Suppressor macrophage treated with lipopolysaccharide for 4 hours (primary cell): ENCODE results near the gene SPTBN1.

ENCODE experiments used
- DNase-seq: peaks from one replicate; pipeline ENCODE4 v3.0.0-alpha.2; 2020

SPTBN1 gene

DNA sequence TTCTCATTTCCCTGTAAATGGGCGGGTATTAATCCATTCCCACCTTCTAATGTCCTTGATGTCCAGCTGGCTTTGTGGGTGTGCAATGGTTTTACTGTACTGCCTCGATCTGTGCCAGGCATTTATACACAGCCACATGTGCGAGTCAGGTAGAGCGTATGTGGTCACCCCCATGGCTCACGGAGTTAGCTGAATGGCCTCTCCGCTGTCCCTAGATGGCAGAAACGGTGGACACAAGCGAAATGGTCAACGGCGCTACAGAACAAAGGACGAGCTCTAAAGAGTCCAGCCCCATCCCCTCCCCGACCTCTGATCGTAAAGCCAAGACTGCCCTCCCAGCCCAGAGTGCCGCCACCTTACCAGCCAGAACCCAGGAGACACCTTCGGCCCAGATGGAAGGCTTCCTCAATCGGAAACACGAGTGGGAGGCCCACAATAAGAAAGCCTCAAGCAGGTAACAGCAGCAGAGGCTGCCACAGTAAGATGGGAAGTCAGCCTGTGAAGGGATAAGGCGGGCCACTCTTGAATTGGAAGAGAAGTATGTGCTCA is 208.2 kb downstream of the SPTBN1 start:
- DNase-seq: no peak

DNA sequence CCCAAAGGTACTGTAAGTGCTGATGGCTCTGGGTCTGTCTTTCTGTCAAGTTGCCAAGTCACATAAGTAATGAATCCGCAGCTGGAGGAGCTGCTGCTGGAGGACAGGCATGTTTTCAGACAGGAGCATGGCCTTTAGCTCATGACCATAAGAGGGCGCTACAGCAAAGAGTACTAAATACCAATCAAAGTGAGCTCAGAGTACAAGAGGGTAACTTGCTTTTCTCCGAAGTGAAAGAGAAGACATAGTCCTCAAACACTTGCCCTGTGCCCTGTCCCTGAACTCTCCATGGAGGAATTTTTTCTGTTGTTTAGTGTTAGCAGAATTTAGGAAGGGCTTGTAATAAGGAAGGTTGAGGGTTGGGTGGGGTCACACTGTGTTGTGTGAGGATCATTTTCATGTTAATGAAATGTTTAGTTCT is 209.3 kb downstream of the SPTBN1 start:
- DNase-seq: peak; percentile 74

DNA sequence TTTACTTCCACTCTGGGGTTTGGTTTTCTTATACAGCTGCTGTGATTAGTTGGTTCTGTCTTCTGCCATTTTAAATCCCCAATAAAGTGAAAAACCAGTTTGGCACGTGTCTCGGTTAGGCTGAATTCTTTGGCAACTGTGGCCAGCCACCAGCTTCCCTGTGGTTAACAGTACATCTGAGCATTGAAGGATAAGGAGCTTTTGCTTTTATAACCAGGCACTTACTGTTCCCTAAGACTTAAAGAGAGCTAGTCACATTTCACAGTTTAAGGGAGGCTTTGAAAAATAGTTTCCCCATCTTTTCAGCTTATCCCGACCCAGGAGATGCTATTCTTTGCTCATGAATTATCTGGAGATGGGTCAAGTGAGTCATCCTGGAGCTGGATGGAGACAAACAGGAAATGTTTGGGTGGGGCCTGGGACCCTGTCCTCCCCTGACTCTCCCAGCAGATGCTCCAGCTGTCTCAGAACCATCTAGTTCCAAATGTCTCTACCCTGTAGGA is 210.1 kb downstream of the SPTBN1 start:
- DNase-seq: peak; percentile 22

DNA sequence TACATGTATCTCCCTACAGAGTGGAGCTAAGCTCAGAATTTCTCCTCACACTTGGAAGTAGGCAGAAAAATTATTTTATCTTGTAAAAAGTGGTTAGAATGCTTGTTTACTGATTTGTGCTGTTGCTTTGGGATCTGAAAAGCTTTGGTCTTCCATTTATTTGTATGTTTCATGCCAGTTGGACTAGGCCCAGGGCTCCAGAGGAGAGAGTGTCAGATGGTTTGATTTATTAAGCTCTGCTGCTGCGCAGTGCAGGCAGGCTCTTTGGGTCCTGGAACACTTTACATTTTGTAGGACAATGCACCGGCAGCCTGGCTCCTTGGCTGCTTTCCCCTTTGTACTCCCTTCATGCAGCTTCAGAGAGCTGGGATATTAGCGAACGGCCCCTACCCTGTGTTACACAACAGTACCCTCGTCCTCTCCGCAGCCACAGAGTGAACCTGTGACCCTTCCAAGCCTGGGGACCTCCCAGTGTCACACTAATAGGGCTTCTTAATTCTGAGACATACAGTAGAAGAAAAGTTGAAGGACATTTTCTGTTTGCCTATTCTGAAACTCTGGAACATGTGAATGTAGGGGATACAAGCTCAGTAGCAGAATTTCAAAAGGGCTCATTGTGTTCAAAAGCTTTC is 210.6 kb downstream of the SPTBN1 start:
- DNase-seq: no peak

DNA sequence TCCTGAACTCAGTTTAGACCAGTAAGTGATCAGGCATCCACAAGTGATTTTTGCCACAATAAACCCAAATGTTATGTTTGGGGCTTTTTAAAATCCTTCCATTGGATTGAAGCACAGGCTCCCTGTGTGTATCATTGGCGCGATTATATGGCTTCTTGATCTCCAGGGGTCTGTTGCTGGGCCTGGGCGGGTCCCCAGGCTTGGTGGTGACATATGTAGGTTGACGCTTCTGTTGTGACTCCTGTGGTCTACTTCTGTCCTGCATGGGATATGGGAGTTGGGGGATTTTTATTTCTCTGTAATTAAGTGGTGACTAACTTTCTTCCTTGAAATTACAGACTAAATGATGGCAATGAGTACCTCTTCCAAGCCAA is 211.1 kb downstream of the SPTBN1 start:
- no peak for DNase-seq

DNA sequence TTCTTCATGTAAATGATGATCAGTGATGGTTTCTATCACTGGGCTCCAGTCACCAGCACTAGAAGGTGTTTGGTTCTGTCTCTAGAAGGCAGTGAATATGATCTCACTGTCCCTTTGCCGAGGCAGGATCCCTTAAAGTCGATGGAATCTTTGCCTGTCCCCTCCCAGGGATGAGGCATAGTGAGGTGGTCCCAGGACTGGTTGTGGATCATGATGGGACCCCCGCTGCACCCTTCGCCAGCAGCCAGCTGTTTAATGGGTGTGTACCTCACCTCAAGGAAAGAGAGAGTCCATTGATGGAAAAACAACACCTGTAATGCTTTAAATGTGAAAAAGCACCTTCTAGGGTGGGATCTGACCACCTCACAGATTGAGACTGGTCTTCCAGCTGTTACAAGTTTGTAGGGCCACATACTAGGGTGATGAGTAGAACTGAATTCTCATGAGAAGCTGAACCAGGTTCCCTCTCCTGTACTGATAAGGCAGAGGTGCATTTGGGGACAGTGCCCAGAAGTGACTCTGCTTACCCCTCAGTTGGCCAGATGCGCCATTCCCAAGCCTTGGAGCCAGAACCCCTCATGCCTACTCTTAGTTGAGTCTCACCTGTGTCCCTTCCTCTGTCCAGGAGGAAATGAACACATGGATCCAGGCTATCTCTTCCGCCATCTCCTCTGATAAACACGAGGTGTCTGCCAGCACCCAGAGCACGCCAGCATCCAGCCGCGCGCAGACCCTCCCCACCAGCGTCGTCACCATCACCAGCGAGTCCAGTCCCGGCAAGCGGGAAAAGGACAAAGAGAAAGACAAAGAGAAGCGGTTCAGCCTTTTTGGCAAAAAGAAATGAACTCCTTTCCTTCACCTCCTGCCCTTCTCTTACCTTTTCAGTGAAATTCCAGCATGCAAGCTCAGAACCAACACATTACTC is 211.9 kb downstream of the SPTBN1 start:
- DNase-seq: no peak

- DNase-seq: no peak
Measured at GRCh38 chr2:54668711-54669110, 212.6 kb downstream of the SPTBN1 start.

DNA sequence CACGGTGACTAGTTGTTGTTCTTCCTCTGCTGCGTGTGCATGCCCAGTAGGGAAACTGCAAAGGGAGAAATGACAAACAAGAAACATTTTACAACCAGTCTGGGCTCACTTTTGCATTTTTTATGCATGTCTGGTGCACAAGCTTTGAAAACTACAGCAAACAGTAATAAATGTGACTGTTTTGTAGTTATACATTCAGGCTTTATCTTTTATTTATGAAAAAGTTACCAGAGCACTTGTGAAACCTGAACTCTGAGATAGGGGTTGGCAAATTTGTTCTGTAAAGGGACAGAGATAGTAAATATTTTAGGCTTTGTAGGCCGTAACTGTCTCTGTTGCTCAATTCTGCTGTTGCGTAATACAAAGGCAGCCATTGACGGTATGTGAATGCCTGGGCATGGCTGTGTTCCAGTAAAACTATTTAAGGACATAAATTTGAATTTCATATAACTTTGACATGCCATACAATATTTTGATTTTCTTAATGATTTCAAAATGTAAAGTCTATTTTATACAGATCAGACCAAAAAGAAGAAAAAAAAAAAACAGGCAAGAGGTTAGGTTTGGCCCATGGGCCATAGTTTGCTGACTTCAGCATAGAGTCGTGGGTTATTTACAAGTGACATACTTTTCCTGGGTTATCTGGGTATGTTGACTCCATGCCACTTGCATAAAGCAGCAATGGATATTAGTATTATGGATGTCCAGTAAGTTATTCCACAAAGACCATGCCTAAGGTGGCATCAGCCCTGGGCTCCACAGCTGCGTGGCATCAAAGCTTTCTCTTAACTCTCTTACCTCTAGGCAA is 213.8 kb downstream of the SPTBN1 start:
- peak; percentile 81 for DNase-seq

DNA sequence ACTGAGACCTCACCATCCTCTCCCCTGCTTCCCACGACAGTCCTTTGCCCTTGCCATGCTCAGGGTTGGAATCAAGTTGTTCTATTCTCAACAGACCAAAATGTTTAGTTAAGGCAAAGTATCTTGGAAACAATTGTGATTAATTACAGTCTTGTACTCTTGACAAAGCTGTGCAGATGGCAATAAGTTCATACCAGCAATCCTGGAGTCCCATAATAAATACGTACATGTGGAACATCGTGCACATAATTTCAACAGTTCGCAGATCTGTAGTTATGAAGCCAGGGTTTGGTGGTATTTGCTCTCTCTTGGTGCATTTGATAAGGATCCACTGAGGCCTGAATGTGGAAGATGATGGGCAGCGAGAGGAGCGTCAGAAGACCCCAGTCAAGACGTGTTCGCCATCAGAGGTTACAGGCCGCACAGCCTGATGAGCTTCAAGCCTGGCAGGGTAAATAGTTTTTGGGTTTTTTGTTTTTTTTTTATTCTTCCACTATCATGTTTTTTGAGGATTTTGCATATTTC is 214.4 kb downstream of the SPTBN1 start:
- no peak for DNase-seq

DNA sequence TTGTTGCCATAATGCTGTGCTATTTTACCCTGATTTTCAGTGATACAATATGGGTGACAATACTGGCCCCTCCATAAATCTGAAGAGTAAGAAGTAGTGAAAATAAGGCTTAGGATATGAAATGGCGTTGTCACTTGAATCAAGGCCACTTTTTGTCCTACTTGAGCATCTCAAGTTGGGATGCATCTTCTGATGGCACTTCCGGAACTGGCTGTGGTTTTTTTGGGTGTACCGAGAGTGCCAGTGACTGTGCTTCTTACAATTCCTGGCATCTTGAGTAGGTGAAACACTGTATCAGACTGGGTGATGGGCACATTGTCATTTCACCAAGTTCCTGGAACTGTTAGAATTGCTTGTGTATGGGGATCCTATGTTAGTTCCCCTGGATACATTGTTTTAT is 214.9 kb downstream of the SPTBN1 start:
- no peak for DNase-seq

- DNase-seq: no peak
Measured at GRCh38 chr2:54671875-54672589, 215.9 kb downstream of the SPTBN1 start.

GRCh38 chr2:54672590-54673456 is 216.7 kb downstream of the SPTBN1 start:
- peak; percentile 89 for DNase-seq

DNA sequence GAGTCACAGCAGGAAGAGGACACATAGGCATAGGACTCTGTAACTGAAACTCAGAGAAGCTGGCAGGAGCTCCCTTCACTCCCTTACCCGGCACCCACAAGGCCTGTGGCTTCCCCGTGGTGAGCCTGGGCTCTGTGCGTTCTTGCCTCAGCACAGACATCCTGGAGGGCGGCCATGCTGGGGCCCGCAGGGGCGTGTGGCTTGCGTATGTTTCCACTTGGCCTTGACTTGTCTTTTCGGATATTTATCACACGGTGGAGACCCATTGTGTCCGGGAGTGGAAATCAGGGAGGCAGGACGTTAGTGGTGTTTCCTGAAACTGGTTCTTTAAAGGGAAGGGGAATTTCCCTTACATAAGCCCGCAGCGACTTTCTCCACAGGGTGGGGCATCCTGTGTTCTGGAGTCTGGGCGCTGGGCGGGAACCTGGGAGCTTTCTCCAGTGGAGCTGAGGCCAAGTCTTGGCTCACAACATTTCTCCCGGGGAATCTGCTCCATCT is 217.4 kb downstream of the SPTBN1 start:
- peak; percentile 80 for DNase-seq

DNA sequence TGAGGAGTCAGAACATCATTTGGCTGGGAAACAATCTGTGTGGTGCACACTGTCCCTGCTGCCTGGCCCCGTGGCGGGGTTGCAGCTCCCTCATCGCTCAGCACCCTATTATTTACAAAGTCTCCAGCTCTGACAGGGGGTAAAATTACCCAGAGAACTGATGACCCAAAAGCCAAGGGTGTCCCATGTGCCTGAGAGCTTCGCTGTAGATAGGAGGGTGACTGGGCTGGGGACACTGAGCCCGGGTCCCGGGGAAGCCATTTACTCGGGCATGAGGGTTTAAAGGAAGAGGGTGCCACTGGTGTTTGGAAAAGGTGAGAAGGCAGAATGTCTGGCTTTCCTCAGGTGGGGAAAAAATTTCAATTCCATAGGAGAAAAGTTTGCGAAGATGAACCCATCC is 219.2 kb downstream of the SPTBN1 start:
- DNase-seq: no peak

DNA sequence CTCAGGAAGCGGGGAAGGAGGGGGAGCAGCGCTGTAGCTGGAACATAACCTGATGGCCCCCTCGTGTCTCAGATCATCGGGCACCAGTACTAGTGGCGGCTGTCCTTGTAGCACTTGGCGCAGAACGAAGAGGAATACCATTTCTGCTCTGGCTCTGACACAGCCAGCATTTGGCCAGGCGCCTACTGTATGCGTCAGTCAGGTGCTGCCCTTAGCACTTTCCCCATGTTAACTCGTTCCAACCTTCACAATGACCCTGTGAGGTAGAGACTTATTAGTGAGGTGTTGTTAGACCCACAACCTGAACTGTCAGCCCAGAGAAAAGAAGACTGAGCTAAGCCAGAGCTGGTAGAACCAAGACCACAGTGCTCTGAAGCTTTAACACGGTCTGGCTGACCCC is 219.6 kb downstream of the SPTBN1 start:
- no peak for DNase-seq

GRCh38 chr2:54676656-54677055 is 220.5 kb downstream of the SPTBN1 start:
- DNase-seq: no peak

DNA sequence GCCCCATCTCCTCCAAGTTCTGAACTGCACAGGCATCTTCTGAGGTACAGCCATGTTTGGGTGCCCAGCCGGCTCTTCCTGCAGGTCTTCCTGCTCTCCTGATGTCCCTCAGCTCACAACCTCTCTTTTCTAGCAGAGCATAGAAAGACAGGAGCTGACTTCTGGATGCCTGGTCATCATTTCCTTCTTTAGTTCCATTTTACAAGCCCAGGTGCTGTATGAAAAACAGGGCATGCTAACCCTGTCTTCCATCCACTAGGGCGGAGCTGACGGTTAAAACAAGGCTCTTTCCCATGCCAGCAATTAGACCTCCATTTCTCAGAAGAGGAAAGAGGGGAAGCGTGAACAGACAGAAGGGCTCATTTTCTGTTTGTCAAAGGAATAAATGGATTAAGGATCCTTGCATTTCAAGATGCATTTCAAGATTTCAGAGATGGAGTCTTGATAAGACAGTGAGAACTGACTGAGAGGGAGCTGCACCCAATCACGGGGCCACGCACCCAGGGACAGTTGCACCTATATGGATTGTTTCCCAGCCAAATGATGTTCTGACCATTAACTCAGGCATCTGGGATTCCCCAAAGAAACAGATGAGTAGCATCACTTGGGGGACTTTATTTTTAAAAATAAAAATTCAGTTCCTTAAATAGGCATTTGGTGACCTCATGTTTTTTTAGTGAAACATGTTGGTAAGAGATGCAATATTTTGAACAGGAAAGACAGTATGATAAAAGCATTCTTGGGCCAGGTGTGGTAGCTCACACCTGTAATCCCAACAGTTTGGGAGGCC is 221.5 kb downstream of the SPTBN1 start:
- DNase-seq: peak; percentile 13

- DNase-seq: no peak
Measured at GRCh38 chr2:54678719-54679118, 222.6 kb downstream of the SPTBN1 start.

- DNase-seq: peak; percentile 37
Measured at GRCh38 chr2:54680397-54681041, 224.4 kb downstream of the SPTBN1 start.
